Suppressor macrophage (primary cell): Measurements from ENCODE around the gene CD6.
"Not testable (repeated sequence)": the region's sequence is repeated elsewhere in the genome, so short reads cannot be mapped to it uniquely, and the experiment has no call there.

Experiments used
- DNase-seq, 4 experiments: peaks; one replicate each; pipeline ENCODE4 v3.0.0-alpha.2; 2020 to 2022

Gene CD6

DNA sequence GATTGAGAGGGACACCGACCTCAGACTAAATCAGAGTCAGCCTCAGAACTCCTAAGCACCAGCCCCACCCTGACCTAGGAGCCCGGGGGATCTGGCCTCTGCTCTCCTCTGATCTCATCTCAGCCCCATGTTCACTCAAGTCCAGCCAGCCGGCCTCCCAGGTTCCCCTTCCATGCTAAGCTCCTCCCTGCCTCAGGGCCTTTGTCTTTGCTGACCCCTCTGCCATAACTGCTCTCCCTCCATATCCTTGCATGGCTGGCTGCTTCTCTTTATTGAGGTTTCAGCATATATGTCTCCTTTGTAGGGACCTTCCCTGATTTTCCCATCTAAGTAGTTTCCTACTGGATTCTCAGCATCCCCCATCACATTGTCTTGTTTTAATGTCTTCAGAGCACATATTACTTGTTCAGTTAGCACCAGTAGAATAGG is 18.7 kb upstream of the CD6 start:
- DNase-seq = no peak

- peak; percentile 91 to 97 (median 93) for DNase-seq
Measured at GRCh38 chr11:60953781-60954180, 17.7 kb upstream of the CD6 start.

DNA sequence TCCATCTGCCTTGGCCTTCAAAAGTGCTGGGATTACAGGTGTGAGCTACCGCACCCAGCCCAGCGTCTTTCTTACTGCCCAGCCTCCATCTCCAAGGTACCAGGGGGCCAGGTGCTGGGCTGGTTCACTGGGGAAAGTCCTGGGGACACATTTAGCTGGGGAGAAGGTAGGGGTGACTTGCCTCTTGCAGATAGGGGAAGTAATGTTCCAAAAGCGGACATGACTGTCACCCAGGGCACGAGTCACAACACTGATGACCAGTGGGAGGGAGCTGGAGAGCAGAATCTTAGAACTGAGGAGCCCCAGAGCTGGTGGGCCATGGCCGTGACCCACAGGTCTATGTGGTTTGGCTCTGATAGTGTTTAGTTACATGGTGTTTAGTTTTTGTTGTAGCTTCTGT is 17.1 kb upstream of the CD6 start:
- DNase-seq = peak; percentile 86 to 94 (median 92)

- DNase-seq = peak; percentile 54 to 76 (median 64)
Measured at GRCh38 chr11:60955571-60955970, 15.9 kb upstream of the CD6 start.

- DNase-seq = no peak
Measured at GRCh38 chr11:60957188-60957587, 14.3 kb upstream of the CD6 start.

DNA sequence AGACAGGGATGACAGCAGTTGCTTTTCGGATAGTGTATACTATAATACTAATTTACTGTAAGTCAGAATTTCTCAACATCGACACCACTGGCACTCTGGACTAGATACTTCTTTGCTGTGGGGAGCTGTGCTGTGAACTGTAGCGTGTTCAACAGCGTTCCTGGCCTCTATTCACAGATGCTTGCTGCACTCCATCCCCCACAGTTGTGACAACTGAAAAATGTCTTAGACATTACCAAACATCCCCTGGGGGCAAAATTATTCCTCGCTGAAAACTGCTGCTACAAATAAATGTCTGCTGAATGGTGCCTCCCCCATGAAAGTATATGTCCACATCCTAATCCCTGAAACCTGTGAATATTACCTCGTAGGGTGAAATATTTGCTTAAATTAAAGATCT is 12.0 kb upstream of the CD6 start:
- no peak for DNase-seq

DNA sequence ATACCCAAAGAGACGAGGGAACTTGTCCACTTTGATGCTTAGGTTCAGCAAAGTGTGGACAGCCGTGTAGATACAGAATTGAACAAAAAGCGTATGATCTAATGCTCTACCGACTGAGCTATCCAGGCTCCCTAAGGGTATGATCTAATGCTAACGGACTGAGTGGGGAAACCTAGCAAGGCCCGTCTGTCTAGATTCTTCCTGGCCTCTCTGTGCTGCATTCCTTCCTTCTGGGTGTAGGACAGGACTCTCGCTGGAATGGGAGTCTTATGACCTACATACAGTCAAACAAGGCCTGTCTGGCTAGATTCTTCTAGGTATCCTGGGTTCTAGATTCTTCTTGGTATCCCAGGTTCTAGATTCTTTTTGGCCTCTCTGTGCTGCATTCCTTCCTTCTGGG is 11.1 kb upstream of the CD6 start:
- no peak for DNase-seq

DNA sequence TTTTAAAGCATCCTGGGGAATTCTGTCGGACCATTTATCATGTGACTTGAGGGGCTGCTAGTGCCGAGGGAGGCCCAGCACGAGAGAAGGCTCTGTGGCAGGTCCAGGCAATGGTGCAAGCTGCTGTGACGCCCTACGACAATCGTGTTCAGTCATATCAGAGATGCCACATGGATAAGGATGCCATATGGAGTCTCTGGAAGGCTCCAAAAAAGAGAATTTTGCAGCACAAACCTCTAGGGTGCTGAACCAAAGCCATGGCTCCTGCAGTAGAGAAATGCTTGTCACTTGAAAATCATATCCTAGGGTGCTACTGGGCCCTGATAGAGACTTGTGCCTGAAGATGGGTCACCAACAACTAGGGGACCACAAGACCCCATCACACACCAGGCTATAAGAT is 6.7 kb upstream of the CD6 start:
- no peak for DNase-seq

GRCh38 chr11:60966890-60967289 is 4.6 kb upstream of the CD6 start:
- DNase-seq = peak; percentile 60 to 78 (median 68)

DNA sequence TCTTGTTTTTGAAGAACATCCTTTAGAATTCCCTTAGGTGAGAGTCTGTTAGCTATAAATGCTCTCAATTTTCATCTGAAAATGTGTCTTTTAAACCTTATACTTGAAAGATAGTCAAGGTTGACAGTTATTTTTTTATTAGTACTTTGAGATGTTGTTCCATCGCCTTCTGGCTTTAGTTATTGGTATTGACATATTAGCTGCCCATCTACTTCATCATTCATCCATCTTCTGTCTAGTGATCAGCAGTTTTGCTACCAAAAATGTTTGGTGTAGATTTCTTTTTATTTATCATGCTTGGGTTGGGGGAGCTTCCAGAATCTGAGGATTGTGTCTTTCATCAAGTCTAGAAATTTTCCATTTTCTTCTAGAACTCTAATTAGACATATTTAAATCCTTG is 3.3 kb upstream of the CD6 start:
- no peak for DNase-seq

GRCh38 chr11:60970369-60970774 is 1.1 kb upstream of the CD6 start:
- peak; percentile 74 to 83 (median 80) for DNase-seq

GRCh38 chr11:60970890-60971289 is 590 bp upstream of the CD6 start:
- peak in 1 of 4 experiments; percentile 3 for DNase-seq

GRCh38 chr11:60972182-60973030 is 926 bp downstream of the CD6 start:
- peak in 1 of 4 experiments; percentile 2 for DNase-seq

GRCh38 chr11:60973699-60974098 is 2.2 kb downstream of the CD6 start:
- DNase-seq = peak in 1 of 4 experiments; percentile 16

DNA sequence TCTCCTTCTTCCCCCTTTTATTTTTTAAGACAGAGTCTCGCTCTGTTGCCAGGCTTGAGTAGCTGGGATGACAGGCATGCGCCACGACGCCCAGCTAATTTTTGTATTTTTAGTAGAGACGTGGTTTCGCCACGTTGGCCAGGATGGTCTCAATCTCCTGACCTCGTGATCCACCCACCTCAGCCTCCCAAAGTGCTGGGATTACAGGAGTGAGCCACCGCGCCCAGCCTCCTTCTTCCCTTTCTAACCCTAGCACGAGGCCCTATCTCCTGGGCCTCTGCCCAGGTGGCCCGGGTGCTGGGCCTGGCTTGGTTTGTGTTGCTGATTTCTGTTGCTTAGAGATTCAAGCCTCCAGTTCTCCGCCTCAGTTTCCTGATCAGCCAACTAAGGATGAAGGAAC is 2.8 kb downstream of the CD6 start:
- not testable (repeated sequence) for DNase-seq

DNA sequence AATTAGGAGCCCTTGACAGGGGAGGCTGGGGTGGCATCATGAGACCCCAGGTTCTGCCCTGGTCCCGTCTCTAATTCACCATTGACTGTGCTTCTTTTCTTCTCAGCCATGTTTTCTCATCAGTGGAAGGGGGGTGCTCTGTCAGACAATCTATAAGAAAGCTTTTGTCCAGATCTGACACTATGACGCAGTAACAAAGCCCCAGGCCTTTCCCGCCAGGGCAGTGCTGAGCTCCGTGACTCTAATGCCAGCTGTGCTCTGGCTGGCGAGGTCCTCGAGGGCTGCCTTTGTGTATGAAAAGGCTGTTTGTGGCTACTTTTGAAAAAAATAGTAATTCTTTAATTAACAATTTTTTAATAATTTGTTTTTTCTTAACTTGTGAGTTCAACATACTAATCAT is 3.2 kb downstream of the CD6 start:
- no peak for DNase-seq

- no peak for DNase-seq
Measured at GRCh38 chr11:60977224-60977623, 5.7 kb downstream of the CD6 start.

DNA sequence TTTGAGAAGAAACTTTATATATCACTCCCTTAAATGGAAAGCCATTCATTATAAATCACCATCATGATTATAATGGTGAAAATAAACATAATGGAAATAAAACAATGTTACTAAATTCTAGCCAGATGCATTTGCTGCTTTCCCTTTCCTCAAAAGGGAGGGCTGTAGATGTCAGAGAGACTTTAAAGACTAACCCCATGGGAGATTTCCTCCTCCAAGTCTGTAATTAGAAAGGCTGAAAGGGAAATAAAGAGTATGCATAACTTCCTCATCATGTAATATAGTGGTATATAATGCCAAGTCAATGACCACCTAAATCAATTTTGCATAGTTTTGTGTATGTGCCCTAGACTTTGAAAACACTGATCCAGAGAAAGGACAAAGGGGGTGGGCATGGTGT is 6.4 kb downstream of the CD6 start:
- DNase-seq = peak in 2 of 4 experiments; percentile 32 to 51

DNA sequence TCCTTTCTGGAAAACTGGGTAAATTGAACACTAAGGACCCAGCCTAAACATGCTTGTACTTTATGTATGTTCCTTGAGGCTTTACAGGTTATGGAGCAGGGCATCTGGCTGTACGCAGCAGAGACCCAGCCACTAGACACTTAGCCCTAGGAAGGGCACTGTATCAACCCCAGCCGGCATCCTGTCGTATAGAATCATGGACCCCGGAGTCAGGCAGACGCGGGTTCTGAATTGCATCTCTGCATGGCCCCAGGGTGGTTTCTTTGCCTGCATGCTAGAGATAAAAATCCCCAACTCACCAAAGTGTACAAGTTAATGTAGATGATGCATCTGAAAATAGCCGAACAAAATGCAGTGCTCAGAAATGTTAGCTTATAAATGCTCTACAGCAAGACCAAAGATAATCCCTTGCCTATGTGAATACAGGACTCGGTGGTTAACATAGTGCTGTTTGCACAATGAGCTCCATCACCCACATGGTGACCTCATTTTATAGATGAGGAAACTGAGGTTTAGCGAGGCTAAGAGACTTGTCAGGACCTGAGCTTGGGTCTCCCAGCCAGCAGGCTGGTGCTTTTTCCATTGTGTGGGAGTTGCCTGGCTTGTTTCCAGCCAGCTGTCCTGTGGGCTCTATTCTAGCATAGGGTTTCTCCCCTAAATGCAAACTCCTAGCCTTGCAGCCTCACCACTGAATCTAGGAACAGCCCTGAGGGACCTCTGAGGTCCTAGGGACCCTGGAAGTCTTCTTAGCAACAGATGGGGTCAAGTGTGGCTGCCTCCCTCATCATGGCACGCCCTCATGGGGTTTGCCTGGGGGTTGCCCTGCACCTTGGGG is 7.3 kb downstream of the CD6 start:
- DNase-seq = peak; percentile 90 to 96 (median 93)

DNA sequence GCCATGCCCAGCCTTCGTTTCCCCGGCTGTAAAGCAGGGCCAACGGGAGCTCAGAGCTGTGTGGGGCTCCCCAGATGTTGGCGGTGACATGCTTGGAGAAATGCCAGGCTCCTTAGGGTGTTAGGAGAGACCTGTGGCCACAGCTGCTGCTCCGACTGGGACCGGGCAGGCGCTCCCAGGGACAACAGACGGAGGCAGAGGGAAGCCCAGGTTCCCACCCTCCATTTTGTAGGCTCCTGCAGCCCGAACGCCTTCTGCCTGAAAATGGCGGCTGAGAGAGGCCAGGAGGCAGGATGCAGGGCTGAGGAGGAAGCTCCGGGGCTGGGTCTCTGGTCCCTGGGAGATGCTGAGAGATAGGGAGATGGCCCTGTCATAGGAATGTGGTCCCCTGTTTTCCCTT is 10.0 kb downstream of the CD6 start:
- DNase-seq = no peak

- peak in 1 of 4 experiments; percentile 33 for DNase-seq
Measured at GRCh38 chr11:60982184-60982583, 10.7 kb downstream of the CD6 start.

GRCh38 chr11:60984149-60984548 is 12.7 kb downstream of the CD6 start:
- DNase-seq = no peak

GRCh38 chr11:60984636-60985035 is 13.2 kb downstream of the CD6 start:
- no peak for DNase-seq

GRCh38 chr11:60985501-60985900 is 14.0 kb downstream of the CD6 start:
- DNase-seq = no peak
